ENCODE results near the gene HYAL2. TPM values are rescaled to one million over a fixed set of nuclear protein-coding genes. Genes with fewer than 3 reads are reported as not detected.

The HYAL2 gene, protein sequence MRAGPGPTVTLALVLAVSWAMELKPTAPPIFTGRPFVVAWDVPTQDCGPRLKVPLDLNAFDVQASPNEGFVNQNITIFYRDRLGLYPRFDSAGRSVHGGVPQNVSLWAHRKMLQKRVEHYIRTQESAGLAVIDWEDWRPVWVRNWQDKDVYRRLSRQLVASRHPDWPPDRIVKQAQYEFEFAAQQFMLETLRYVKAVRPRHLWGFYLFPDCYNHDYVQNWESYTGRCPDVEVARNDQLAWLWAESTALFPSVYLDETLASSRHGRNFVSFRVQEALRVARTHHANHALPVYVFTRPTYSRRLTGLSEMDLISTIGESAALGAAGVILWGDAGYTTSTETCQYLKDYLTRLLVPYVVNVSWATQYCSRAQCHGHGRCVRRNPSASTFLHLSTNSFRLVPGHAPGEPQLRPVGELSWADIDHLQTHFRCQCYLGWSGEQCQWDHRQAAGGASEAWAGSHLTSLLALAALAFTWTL
- total RNA-seq (2011; cell fraction: chromatin; rRNA removed; ENCODE audit: low replicate concordance) = 8.0 and 38.1 TPM in 2 replicates
- 51.5 and 52.6 TPM in 2 replicates for total RNA-seq (2011; cell fraction: nucleolus; rRNA removed)
- 19.1 and 27.8 TPM in 2 replicates for total RNA-seq (2011; cell fraction: nucleoplasm; rRNA removed)
- total RNA-seq (2014; rRNA removed) = 18.4 and 22.7 TPM in 2 replicates
- 3.1 and 4.0 TPM in 2 replicates for total RNA-seq (2014; rRNA removed; fragmentation: Illumina TruSeq; extraction: Trizol)
- 11.2 and 11.4 TPM in 2 replicates for total RNA-seq (2015; rRNA removed; fragmentation: Illumina TruSeq; extraction: Trizol)
- total RNA-seq (2021) = 12.4 and 13.3 TPM in 2 replicates
- 13.4 and 18.8 TPM in 2 replicates for polyA plus RNA-seq (2011; rRNA removed)
- polyA plus RNA-seq (2011; cell fraction: cytosol; rRNA removed) = 24.8 and 51.5 TPM in 2 replicates
- polyA plus RNA-seq (2011; cell fraction: nucleus; rRNA removed) = 18.0 and 26.1 TPM in 2 replicates
- polyA plus RNA-seq (2012) = 10.3 and 10.6 TPM in 2 replicates
- 10.2 and 13.1 TPM in 2 replicates for polyA plus RNA-seq (2014; fragmentation: Illumina TruSeq; extraction: Trizol)
- under 1 TPM in 1 of 2 experiments, not detected in 1; 0.36 TPM for polyA plus RNA-seq (2014; fragmentation: Nextera tagmentation; extraction: Ambion mirVana)
- polyA plus RNA-seq (2014; rRNA removed) = 11.4 and 19.4 TPM in 2 replicates
- 9.3 and 12.8 TPM in 2 replicates for polyA minus RNA-seq (2011; rRNA and poly(A)+ RNA removed)
- polyA minus RNA-seq (2011; cell fraction: cytosol; rRNA and poly(A)+ RNA removed) = 13.1 and 14.7 TPM in 2 replicates
- polyA minus RNA-seq (2011; cell fraction: nucleus; rRNA and poly(A)+ RNA removed) = 14.7 and 16.8 TPM in 2 replicates
- percentile 54 among the genes with signal in this experiment for Bru-seq, nascent RNA
- percentile 44 among the genes with signal in this experiment for BruChase-seq, experiment 1, labeled RNA remaining after a 2-hour chase
- percentile 51 among the genes with signal in this experiment for BruChase-seq, experiment 2, labeled RNA remaining after a 6-hour chase
- long read RNA-seq, experiment 1, full-length matches to known transcripts = 42 of 54 reads
- long read RNA-seq, experiment 1, partial matches to known transcripts = 6 of 54 reads
- long read RNA-seq, experiment 1, other reads (novel, unspliced or antisense) = 6 of 54 reads
- long read RNA-seq, experiment 2, full-length matches to known transcripts = 19 of 24 reads
- long read RNA-seq, experiment 2, partial matches to known transcripts = 2 of 24 reads
- long read RNA-seq, experiment 2, other reads (novel, unspliced or antisense) = 3 of 24 reads
- long read RNA-seq, experiment 3, full-length matches to known transcripts = 19 of 21 reads
- long read RNA-seq, experiment 3, partial matches to known transcripts = 1 of 21 reads
- long read RNA-seq, experiment 3, other reads (novel, unspliced or antisense) = 1 of 21 reads

DNA sequence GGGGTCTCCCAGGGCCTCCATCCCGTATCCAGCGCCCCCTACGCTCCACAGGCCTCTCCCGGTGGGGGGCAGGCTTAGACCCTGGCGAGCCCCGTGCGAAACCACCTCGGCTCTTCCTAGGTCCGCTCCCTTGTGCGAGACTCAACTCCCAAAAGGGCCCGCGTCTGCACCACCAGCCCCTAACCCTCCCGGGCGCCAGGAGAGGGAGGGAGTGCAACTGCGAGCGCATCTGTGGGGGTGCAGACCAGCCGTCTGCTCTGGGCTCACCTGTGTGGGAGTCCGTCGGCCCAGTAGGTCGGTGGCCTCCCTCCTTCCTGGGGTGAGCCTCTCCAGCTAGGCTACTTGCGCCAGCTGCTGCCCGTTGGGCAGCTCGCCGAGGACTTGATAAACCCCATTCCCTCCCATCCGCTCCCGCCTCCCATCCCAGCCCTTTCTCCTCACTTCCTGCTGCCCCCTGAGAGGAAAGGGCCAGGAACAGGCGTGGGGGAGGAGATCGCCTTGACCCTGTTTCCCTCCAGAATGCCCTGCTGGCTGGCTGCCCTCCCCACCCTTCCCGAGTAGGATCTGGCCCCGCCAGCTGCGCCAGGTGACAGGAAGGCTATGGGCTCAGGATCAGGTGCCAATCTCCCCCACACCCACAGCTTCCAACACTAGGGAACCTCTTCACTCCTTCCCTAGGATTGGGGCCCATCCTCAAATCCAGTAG, at the start of gene HYAL2:
HYAL2 (minus strand) TSS at position 360 of the 706 bp plus-strand sequence. CDS start 2,256 bp downstream, outside the sequence.
- H3K36me3 ChIP-seq (ENCODE audit: control insufficient read depth, insufficient read depth, low read length) = peaks cover 42% of the 10 kb centered on the region; the same call in 2 of the 3 replicates
- H3K27ac ChIP-seq (ENCODE audit: extremely low read depth, low read depth, low read length) = peak within 1 kb of the TSS; percentile 100
- ATAC-seq = no peak
- ChIA-PET CTCF (ENCODE audit: low intra/inter-chr PET ratio) (no interaction called here), POLR2A (no interaction called here)
- TF ChIP-seq PCBP1 (IDR thresholded peaks at IDR 0.05; ENCODE audit: low read depth, low read length, poor library complexity, severe bottlenecking) (peak; percentile 14), NELFE (IDR thresholded peaks at IDR 0.05; ENCODE audit: insufficient read depth, insufficient read length) (no peak)
- TF ChIP-seq, protein P1, sequence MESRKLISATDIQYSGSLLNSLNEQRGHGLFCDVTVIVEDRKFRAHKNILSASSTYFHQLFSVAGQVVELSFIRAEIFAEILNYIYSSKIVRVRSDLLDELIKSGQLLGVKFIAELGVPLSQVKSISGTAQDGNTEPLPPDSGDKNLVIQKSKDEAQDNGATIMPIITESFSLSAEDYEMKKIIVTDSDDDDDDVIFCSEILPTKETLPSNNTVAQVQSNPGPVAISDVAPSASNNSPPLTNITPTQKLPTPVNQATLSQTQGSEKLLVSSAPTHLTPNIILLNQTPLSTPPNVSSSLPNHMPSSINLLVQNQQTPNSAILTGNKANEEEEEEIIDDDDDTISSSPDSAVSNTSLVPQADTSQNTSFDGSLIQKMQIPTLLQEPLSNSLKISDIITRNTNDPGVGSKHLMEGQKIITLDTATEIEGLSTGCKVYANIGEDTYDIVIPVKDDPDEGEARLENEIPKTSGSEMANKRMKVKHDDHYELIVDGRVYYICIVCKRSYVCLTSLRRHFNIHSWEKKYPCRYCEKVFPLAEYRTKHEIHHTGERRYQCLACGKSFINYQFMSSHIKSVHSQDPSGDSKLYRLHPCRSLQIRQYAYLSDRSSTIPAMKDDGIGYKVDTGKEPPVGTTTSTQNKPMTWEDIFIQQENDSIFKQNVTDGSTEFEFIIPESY (CRISPR knock-in tag; IDR thresholded peaks at IDR 0.05) = 0 out of 2 replicates have a peak, but pooled peaks have one; percentile 9
- intact Hi-C loops (cut with micrococcal nuclease) = no loop called here
- no peak for FAIRE-seq
- peak within 1 kb of the TSS; percentile 99 for H2AFZ ChIP-seq (ENCODE audit: low read depth, low read length)
- H3K4me1 ChIP-seq (replicated peaks in 1 of 2; ENCODE audit: control insufficient read depth in 2 of 2, insufficient read depth in 2 of 2, low read length in 2 of 2) = peaks cover 25 to 66% of the 10 kb centered on the region in 2 experiments; a peak in 4 of 5 replicates
- no peaks in the 10 kb centered on the region for H4K20me1 ChIP-seq (replicated peaks; ENCODE audit: control insufficient read depth, insufficient read depth, low read length)
- H3K9me1 ChIP-seq (ENCODE audit: control insufficient read depth, insufficient read depth, low read length) = no peaks in the 10 kb centered on the region
- H3K79me2 ChIP-seq (ENCODE audit: control insufficient read depth, insufficient read depth, low read length) = peaks cover 32% of the 10 kb centered on the region
- in situ Hi-C loops (cut with MboI) = no loop called here
- DNase-seq (ENCODE audit: extremely low read depth in 1 of 4, low spot score in 3 of 4) = no peak
- H3K4me3 ChIP-seq = peak within 1 kb of the TSS; percentile 81
- no peaks in the 10 kb centered on the region for H3K9me3 ChIP-seq (replicated peaks; ENCODE audit: control insufficient read depth, insufficient read depth, low read depth, low read length)
- H3K27me3 ChIP-seq (ENCODE audit: control insufficient read depth in 2 of 2, insufficient read depth in 2 of 2, low read length in 2 of 2) = no peaks in the 10 kb centered on the region
- peak within 1 kb of the TSS; percentile 90 for H3K4me2 ChIP-seq (ENCODE audit: insufficient read depth, low read length)
- BruUV-seq (replicated peaks) = no TSS peak
- peak within 1 kb of the TSS; percentile 98 for H3K9ac ChIP-seq (ENCODE audit: insufficient read depth in 1 of 2, low read depth in 2 of 2, low read length in 2 of 2)
- 84% methylated on average over 8 of the region's 31 CpGs for WGBS (ENCODE audit: insufficient coverage, low coverage, missing lambda C conversion rate)
